HG02588 (cell line): Measurements from ENCODE around the gene NTRK3.

Experiments used
- ATAC-seq: cut with Tn5 transposase; IDR thresholded peaks from one replicate; pipeline ENCODE4 v1.9.1; 2021; ENCODE audit warnings: mild to moderate bottlenecking, moderate library complexity; ENCODE audit not compliant: unreplicated experiment

Gene NTRK3

GRCh38 chr15:88126695-88127431 lies 129.7 kb downstream of the NTRK3 start:
- no peak for ATAC-seq

DNA sequence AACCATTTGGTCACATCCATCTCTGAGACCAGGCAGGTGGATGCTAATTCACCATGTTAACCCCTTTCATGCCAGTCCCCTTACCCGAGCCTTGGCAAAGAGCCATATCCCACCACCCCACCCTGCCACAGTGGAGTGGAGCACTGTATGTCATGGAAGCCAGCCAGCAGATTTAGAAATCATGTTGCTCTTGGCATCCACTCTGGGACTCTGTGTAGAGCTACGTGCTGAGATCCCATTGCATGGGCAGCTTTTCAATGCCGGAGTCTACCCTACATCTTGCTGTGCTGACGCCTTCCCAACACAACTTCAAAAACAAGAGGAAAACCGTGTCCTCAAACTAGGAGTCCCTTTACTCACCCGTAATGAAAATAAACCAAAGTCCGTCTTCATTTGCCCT lies 131.0 kb downstream of the NTRK3 start:
- ATAC-seq: no peak

- ATAC-seq: no peak
Measured at GRCh38 chr15:88124199-88124598, 132.3 kb downstream of the NTRK3 start.

DNA sequence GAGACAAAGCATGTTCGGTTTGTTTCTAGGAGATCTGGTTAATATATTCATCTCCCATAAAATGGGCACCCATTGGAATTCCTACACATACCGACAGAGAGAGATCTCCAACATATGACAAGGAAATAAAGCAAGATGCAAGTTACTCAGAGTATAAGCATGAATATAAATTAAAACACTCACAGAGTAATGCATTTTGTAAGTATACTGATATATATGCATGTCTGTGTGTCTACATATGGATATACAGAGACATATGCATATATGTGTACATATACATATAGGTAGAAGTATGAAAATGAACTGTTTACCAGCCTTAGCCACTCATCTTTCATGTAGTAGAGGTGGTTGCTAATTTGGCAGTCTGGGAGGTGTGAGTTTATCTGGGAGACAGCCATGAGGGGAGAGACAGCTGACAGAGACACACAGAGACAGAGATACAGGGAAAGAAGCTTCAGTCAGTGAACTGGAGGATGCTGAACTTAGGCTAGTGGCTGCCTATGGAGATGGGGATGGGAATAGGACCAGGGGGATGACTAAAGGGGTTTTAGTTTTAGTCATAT lies 134.5 kb downstream of the NTRK3 start:
- no peak for ATAC-seq

DNA sequence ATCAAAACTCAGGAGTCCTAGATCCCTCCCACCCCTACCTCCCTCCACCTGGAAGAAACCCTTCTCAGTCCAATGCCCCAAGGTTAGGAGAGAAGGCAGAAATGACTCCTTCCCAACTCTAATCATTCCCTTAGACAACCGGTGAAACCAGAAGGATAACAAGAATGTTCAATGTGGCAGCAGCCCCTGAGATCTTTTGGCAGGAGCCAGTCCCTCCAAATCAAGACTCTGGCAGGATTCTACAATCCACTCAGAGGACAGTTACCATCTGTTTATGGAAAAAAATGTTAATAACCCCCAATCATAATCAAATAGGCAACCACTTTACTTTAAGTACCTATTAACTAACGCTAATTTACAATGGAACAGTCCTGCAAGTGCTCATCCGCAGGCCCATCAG lies 136.5 kb downstream of the NTRK3 start:
- no peak for ATAC-seq

- ATAC-seq: no peak
Measured at GRCh38 chr15:88118741-88119140, 137.8 kb downstream of the NTRK3 start.

GRCh38 chr15:88118035-88118434 lies 138.5 kb downstream of the NTRK3 start:
- ATAC-seq: no peak

DNA sequence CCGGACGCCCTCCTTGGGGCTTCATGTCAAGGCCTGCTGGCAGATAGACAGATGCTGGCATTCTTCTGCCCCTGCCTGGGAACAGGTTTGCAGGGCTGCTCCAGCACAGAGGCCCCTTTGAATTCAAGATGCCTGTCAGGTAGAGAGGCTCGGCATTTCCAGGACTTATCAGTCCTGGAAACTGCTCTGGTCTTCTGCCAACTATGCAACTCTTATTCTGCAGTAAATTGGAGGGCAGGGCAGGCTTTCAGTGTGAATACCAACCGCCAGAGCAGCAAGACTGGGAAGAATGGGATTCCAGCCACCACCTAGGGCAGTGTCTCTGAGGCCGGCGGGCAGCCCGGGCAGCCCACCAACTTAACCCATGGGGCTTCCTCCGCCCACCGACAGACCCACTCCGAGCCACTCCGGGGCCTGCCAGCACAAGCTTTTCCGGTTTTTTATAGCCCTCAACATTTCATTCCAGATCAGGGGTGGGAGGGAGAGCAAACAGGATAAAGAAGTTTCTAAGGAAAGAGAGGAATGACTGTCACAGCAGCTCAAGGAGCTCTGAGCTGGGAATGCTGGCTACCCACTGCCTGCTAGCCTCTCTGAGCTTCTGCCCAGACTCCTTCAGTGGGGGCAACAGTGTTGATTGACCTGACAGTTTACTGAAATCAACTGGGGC lies 140.9 kb downstream of the NTRK3 start:
- no peak for ATAC-seq

DNA sequence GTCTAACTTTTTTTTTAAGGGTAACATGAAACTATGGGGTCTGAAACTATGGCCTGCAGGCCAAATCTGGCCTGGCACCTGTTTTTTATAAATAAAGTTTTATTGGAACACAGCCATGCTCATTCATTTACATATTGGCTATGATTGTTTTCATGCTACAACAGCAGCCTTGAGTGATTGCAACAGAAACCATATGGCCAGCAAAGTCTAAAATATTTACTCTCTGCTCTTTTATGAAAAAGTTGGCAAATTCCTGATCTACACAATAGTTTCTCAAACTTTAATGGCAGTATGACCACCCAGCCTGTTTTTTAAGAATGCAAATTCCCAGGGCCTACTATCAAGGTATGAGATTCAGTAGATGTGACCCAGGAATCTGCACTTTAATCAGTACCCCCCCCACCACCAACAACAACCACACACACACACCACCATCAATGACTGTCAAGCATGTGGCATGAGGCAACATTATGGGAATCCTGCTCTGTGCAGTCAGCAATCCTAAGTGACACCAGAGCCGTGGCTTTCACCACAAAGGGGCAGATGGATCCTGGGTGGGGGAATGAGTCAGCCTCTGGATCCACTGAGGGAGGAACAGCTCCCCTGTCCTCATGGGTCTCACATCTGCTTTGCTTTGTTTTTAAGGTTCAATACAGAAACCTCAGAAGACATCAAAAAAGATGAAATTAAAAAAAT lies 142.8 kb downstream of the NTRK3 start:
- no peak for ATAC-seq

- ATAC-seq: no peak
Measured at GRCh38 chr15:88108991-88109390, 147.5 kb downstream of the NTRK3 start.

- no peak for ATAC-seq
Measured at GRCh38 chr15:88108477-88108876, 148.1 kb downstream of the NTRK3 start.

DNA sequence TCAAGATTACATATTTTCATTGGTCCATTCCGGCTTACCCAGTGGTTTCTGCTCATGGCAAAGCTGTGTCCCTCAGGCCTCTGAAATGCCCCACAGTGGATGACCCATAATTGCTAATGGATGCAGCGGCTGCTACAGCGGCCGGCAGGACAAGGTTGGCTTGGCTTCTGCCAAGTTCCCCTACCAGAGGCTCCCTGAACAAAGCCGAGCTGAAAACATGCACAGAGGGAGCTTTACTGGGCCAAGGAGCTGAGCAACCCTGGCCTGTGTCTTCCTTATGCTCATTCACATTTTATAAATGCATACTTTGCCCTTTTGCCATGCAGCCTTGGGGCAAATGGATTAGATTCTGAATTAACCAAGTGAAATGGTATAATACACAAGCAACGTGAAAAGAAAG lies 150.5 kb downstream of the NTRK3 start:
- ATAC-seq: no peak

- no peak for ATAC-seq
Measured at GRCh38 chr15:88104357-88104756, 152.2 kb downstream of the NTRK3 start.

GRCh38 chr15:88100181-88100580 lies 156.4 kb downstream of the NTRK3 start:
- no peak for ATAC-seq

GRCh38 chr15:88098361-88098760 lies 158.2 kb downstream of the NTRK3 start:
- no peak for ATAC-seq

- ATAC-seq: no peak
Measured at GRCh38 chr15:88091444-88092016, 165.0 kb downstream of the NTRK3 start.

DNA sequence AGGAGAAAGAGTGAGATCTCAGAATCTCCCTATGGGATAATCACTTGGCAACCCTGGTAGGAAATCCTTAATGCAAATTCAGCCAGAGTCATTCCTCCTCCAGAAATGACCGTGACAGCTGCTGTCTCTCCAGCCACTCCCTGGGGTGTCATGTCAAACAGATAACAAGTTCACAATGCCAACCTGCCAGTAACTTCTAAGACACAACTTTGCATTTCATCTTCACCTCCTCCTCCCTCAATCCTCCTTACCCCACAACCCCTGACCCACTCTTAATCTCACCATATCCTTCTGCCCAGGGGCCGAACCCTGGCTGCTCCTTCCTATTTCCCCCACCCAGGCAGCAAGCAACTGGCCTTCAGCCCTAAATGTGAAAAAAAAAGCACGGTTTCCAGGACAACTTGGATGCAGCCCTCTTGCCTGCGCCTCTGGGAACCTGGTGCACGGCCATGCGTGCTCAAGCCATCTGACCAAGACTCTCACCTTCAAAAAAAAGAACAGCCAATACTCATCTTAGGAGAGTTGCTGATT lies 166.0 kb downstream of the NTRK3 start:
- ATAC-seq: no peak

DNA sequence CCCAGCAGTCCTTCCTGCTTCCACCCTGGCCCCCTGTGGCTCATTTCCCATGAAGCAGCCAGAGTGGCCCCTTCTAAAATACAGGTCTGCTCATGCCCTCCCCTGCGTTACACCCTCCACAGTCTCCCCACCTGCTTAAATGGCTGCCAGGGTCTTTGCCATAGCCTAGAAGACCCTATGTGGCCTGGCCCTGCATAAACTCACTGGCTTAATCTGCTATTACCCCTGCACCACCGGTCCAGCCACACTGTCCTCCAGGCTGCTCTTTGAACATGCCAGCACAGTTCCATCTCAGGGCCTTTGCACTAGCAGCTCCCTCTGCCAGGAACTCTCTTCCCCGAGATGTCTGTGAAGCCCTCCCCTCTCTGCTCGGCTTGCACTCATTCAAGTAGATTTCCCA lies 166.8 kb downstream of the NTRK3 start:
- ATAC-seq: no peak

DNA sequence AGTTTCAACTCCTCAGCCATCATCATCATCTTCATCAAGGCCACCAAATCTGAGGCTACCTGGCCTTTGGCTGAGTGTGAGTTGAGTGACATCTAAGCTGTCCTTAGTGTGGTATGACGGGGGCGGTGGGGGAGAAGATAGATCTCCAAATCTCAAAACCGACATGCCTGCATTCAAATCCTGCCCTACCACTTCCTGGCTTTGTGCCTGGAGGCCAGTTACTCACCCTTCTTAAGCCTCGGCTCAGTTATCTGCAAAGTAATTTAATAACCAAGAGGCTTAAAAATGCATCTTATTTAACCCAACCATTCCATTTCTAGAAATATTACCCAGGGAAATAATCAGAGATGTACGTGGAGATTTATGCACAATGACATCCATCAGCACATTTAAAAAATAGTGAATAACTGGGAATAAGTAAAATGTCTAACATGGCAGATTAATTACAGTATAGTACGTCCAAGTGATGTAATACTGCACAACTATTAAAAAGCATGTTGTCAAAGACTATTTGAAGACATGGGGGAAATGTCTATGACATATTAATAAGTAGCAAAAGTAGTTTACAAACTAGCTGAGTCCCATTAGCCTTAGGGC lies 167.4 kb downstream of the NTRK3 start:
- ATAC-seq: no peak

GRCh38 chr15:88083811-88084760 lies 172.5 kb downstream of the NTRK3 start:
- ATAC-seq: no peak
